Smooth muscle cell of the brain vasculature (primary cell): ENCODE measurements around the gene RBM17.
"Not testable (repeated sequence)": the region's sequence is repeated elsewhere in the genome, so short reads cannot be mapped to it uniquely, and the experiment has no call there.

ENCODE experiments used
- DNase-seq: peaks from one replicate; pipeline ENCODE4 v3.0.0-alpha.2; 2012; ENCODE audit warnings: low read depth, low spot score

Gene RBM17

GRCh38 chr10:6056411-6057135 lies 32.3 kb upstream of the RBM17 start:
- DNase-seq, result no peak

GRCh38 chr10:6058682-6059475 lies 30.0 kb upstream of the RBM17 start:
- DNase-seq, result no peak

- no peak for DNase-seq
These were observed 29.3 kb upstream of the RBM17 start for GRCh38 chr10:6059506-6059905.

GRCh38 chr10:6061056-6061455 lies 27.8 kb upstream of the RBM17 start:
- DNase-seq, result no peak

- DNase-seq, result no peak
These were observed 26.6 kb upstream of the RBM17 start, which contains the start of gene IL2RA for GRCh38 chr10:6062101-6062771. Gene IL2RA, minus strand, starts transcription at chr10:6062367. Its CDS starts 216 bp downstream, at chr10:6062151.

- no peak for DNase-seq
These were observed 24.7 kb upstream of the RBM17 start for GRCh38 chr10:6064119-6064518.

GRCh38 chr10:6064726-6065125 lies 24.1 kb upstream of the RBM17 start:
- DNase-seq, result not testable (repeated sequence)

- DNase-seq, result no peak
These were observed 23.4 kb upstream of the RBM17 start for GRCh38 chr10:6065406-6065805.

- no peak for DNase-seq
These were observed 23.0 kb upstream of the RBM17 start for GRCh38 chr10:6065835-6066234.

GRCh38 chr10:6067457-6067856 lies 21.4 kb upstream of the RBM17 start:
- no peak for DNase-seq

GRCh38 chr10:6068006-6068405 lies 20.8 kb upstream of the RBM17 start:
- DNase-seq, result no peak

- no peak for DNase-seq
These were observed 20.4 kb upstream of the RBM17 start for GRCh38 chr10:6068422-6068821.

- no peak for DNase-seq
These were observed 19.5 kb upstream of the RBM17 start for GRCh38 chr10:6069081-6069931.

- no peak for DNase-seq
These were observed 18.2 kb upstream of the RBM17 start for GRCh38 chr10:6070660-6071059.

GRCh38 chr10:6071181-6072175 lies 17.4 kb upstream of the RBM17 start:
- no peak for DNase-seq

GRCh38 chr10:6072215-6072934 lies 16.5 kb upstream of the RBM17 start:
- DNase-seq, result no peak

- DNase-seq, result no peak
These were observed 14.1 kb upstream of the RBM17 start for GRCh38 chr10:6074489-6075301.

GRCh38 chr10:6077071-6077675 lies 11.7 kb upstream of the RBM17 start:
- DNase-seq, result no peak
